HL-60 (cell line): ENCODE data around the gene CDC25B.

Source experiments
- DNase-seq, 2 experiments: peaks; one replicate each; pipeline ENCODE4 v3.0.0-alpha.2; 2010 to 2020; ENCODE audit warnings: low read depth in 1 of 2, low spot score in 1 of 2
- H3K27ac ChIP-seq: fragments of 250-450 bp; sonication (Bioruptor Pico); replicated peaks from 2 replicates; pipeline ENCODE4 v1.5.1; 2020; ENCODE audit warnings: mild to moderate bottlenecking, moderate library complexity
- H3K27me3 ChIP-seq: fragments of 250-450 bp; sonication (Bioruptor Pico); 2 replicates; pipeline ENCODE4 v1.5.1; 2021; ENCODE audit warnings: mild to moderate bottlenecking, moderate library complexity; ENCODE audit not compliant: insufficient read depth, poor library complexity, severe bottlenecking
- H3K4me3 ChIP-seq: replicated peaks from 2 replicates; pipeline ENCODE4 v1.5.1; 2011; ENCODE audit warnings: mild to moderate bottlenecking, control low read depth, low read length; ENCODE audit not compliant: insufficient read depth
- CTCF ChIP-seq: IDR thresholded peaks from one replicate; pipeline ENCODE4 v1.5.1; 2011; ENCODE audit warnings: low read length, control low read depth, inconsistent platforms; ENCODE audit not compliant: insufficient read depth
- GABPA ChIP-seq: IDR thresholded peaks from 2 replicates; pipeline ENCODE4 v1.6.1; 2012; ENCODE audit warnings: low read depth
- POLR2AphosphoS5 ChIP-seq: IDR thresholded peaks from 2 replicates; pipeline ENCODE4 v1.6.1; 2012; ENCODE audit warnings: low read depth
- REST ChIP-seq: IDR thresholded peaks from 2 replicates; pipeline ENCODE4 v1.6.1; 2012; ENCODE audit warnings: low read depth; ENCODE audit not compliant: insufficient replicate concordance
- SPI1 ChIP-seq: IDR thresholded peaks from 2 replicates; pipeline ENCODE4 v1.6.1; 2012; ENCODE audit warnings: low read depth, mild to moderate bottlenecking, borderline replicate concordance

CDC25B gene

GRCh38 chr20:3778976-3779375 lies 17.1 kb upstream of the CDC25B start:
- no peak overlapping the region for H3K4me3 ChIP-seq
- TF ChIP-seq SPI1, result no peak
- no peak for TF ChIP-seq REST
- no peak for TF ChIP-seq CTCF
- TF ChIP-seq GABPA, result no peak
- no peak for TF ChIP-seq POLR2AphosphoS5
- H3K27me3 ChIP-seq, result peaks cover 29% of the 10 kb centered on the region

GRCh38 chr20:3781153-3781910 lies 14.8 kb upstream of the CDC25B start, which contains the start of gene SPEF1:
TSS of gene SPEF1 (minus strand) at chr20:3781448. CDS start at chr20:3781287, 161 bp downstream.
- TF ChIP-seq GABPA, result no peak
- no peak for TF ChIP-seq REST
- TF ChIP-seq POLR2AphosphoS5, result no peak
- peak; percentile 37 for TF ChIP-seq CTCF
- TF ChIP-seq SPI1, result no peak
- Histone ChIP-seq H3K4me3 (peak within 1 kb of the TSS; percentile 42), H3K27me3 (peaks cover 29% of the 10 kb centered on the region), H3K27ac (no peak within 1 kb of the TSS)
- DNase-seq, result peak; percentile 78 to 90

More at GRCh38 chr20:3778976-3779375, 17.1 kb upstream of the CDC25B start:
- no peak overlapping the region for H3K27ac ChIP-seq
- no peak for DNase-seq

GRCh38 chr20:3782597-3782996 lies 13.5 kb upstream of the CDC25B start:
- no peak overlapping the region for H3K27ac ChIP-seq
- peaks cover 26% of the 10 kb centered on the region for H3K27me3 ChIP-seq
- no peak for DNase-seq
- no peak for TF ChIP-seq CTCF
- no peak for TF ChIP-seq SPI1
- TF ChIP-seq REST, result no peak
- no peak for TF ChIP-seq POLR2AphosphoS5
- TF ChIP-seq GABPA, result no peak
- H3K4me3 ChIP-seq, result no peak overlapping the region
